HUES6 (cell line): ENCODE measurements around the gene MROH2A.

Experiments
- H3K27ac ChIP-seq: 2 replicates; pipeline ENCODE4 v1.7.0; 2013; ENCODE audit warnings: low read depth, mild to moderate bottlenecking, low read length, inconsistent platforms
- H3K27me3 ChIP-seq: 2 replicates; pipeline ENCODE4 v1.6.1; 2013; ENCODE audit warnings: low read length; ENCODE audit not compliant: control insufficient read depth, insufficient read depth
- H3K36me3 ChIP-seq: 2 replicates; pipeline ENCODE4 v1.6.1; 2013; ENCODE audit warnings: low read length; ENCODE audit not compliant: control insufficient read depth, insufficient read depth
- H3K4me1 ChIP-seq: 2 replicates; pipeline ENCODE4 v1.6.1; 2013; ENCODE audit warnings: low read length; ENCODE audit not compliant: control insufficient read depth, insufficient read depth
- H3K4me3 ChIP-seq: 2 replicates; pipeline ENCODE4 v1.5.1; 2013; ENCODE audit warnings: low read depth, low read length
- H3K9ac ChIP-seq: one replicate; pipeline ENCODE4 v1.6.1; 2013; ENCODE audit warnings: mild to moderate bottlenecking, low read length
- H3K9me3 ChIP-seq: 2 replicates; pipeline ENCODE4 v1.6.1; 2013; ENCODE audit warnings: low read depth, low read length; ENCODE audit not compliant: control insufficient read depth, insufficient read depth

The MROH2A gene

GRCh38 chr2:233840520-233840919 lies 62.4 kb downstream of the MROH2A start:
- Histone ChIP-seq H3K9ac (no peak overlapping the region), H3K36me3 (peaks cover 97% of the 10 kb centered on the region), H3K27ac (no peak overlapping the region), H3K4me3 (no peak overlapping the region), H3K9me3 (no peaks in the 10 kb centered on the region), H3K27me3 (no peaks in the 10 kb centered on the region), H3K4me1 (peaks cover 4% of the 10 kb centered on the region; the same call in 1 of the 2 replicates)

- Histone ChIP-seq H3K4me1 (peaks cover 4% of the 10 kb centered on the region; the same call in 1 of the 2 replicates), H3K4me3 (no peak overlapping the region), H3K9me3 (no peaks in the 10 kb centered on the region), H3K9ac (no peak overlapping the region), H3K36me3 (peaks cover 96% of the 10 kb centered on the region), H3K27me3 (no peaks in the 10 kb centered on the region), H3K27ac (no peak overlapping the region)
Observed at GRCh38 chr2:233841183-233841582, 63.1 kb downstream of the MROH2A start.

- Histone ChIP-seq H3K4me1 (peaks cover 4% of the 10 kb centered on the region; the same call in 1 of the 2 replicates), H3K9me3 (no peaks in the 10 kb centered on the region), H3K4me3 (no peak overlapping the region), H3K27me3 (no peaks in the 10 kb centered on the region), H3K36me3 (peaks cover 98% of the 10 kb centered on the region), H3K9ac (no peak overlapping the region), H3K27ac (no peak overlapping the region)
Observed at GRCh38 chr2:233844064-233844807, 66.1 kb downstream of the MROH2A start.

- Histone ChIP-seq H3K27me3 (no peaks in the 10 kb centered on the region), H3K36me3 (peaks cover 98% of the 10 kb centered on the region), H3K9ac (no peak overlapping the region)
Observed at GRCh38 chr2:233844836-233845235, 66.7 kb downstream of the MROH2A start.

GRCh38 chr2:233845301-233846060 lies 67.4 kb downstream of the MROH2A start:
- peaks cover 98% of the 10 kb centered on the region for H3K36me3 ChIP-seq
- no peak overlapping the region for H3K9ac ChIP-seq
- no peaks in the 10 kb centered on the region for H3K27me3 ChIP-seq
- no peak overlapping the region for H3K4me3 ChIP-seq
- H3K9me3 ChIP-seq, result no peaks in the 10 kb centered on the region
- no peak overlapping the region for H3K27ac ChIP-seq
- H3K4me1 ChIP-seq, result no peaks in the 10 kb centered on the region

More at GRCh38 chr2:233844836-233845235, 66.7 kb downstream of the MROH2A start:
- H3K9me3 ChIP-seq, result no peaks in the 10 kb centered on the region
- no peak overlapping the region for H3K27ac ChIP-seq
- H3K4me3 ChIP-seq, result no peak overlapping the region
- H3K4me1 ChIP-seq, result no peaks in the 10 kb centered on the region

GRCh38 chr2:233846387-233847247 lies 68.5 kb downstream of the MROH2A start:
- Histone ChIP-seq H3K36me3 (peaks cover 97% of the 10 kb centered on the region), H3K4me1 (0 out of 2 replicates have a peak, but pooled peaks cover under 1% of the 10 kb centered on the region), H3K9me3 (no peaks in the 10 kb centered on the region), H3K27me3 (no peaks in the 10 kb centered on the region), H3K27ac (no peak overlapping the region), H3K4me3 (no peak overlapping the region), H3K9ac (no peak overlapping the region)

- H3K4me1 ChIP-seq, result peaks cover 8% of the 10 kb centered on the region; the same call in 1 of the 2 replicates
- no peak overlapping the region for H3K27ac ChIP-seq
- peaks cover 97% of the 10 kb centered on the region for H3K36me3 ChIP-seq
- no peak overlapping the region for H3K9ac ChIP-seq
- H3K4me3 ChIP-seq, result no peak overlapping the region
- no peaks in the 10 kb centered on the region for H3K27me3 ChIP-seq
- H3K9me3 ChIP-seq, result no peaks in the 10 kb centered on the region
Observed at GRCh38 chr2:233847248-233847898, 69.2 kb downstream of the MROH2A start.

GRCh38 chr2:233848276-233848675 lies 70.1 kb downstream of the MROH2A start:
- no peaks in the 10 kb centered on the region for H3K9me3 ChIP-seq
- H3K27ac ChIP-seq, result no peak overlapping the region
- H3K36me3 ChIP-seq, result peaks cover 97% of the 10 kb centered on the region
- H3K4me1 ChIP-seq, result peaks cover 14% of the 10 kb centered on the region
- no peak overlapping the region for H3K9ac ChIP-seq
- H3K27me3 ChIP-seq, result no peaks in the 10 kb centered on the region
- H3K4me3 ChIP-seq, result no peak overlapping the region

- H3K9ac ChIP-seq, result no peak overlapping the region
- no peak overlapping the region for H3K4me3 ChIP-seq
- H3K27ac ChIP-seq, result no peak overlapping the region
- no peaks in the 10 kb centered on the region for H3K27me3 ChIP-seq
- H3K36me3 ChIP-seq, result peaks cover 87% of the 10 kb centered on the region
- no peaks in the 10 kb centered on the region for H3K9me3 ChIP-seq
- peaks cover 14% of the 10 kb centered on the region for H3K4me1 ChIP-seq
Observed at GRCh38 chr2:233849607-233850271, 71.6 kb downstream of the MROH2A start.

- H3K36me3 ChIP-seq, result peaks cover 78% of the 10 kb centered on the region
- no peak overlapping the region for H3K4me3 ChIP-seq
- no peaks in the 10 kb centered on the region for H3K27me3 ChIP-seq
- no peak overlapping the region for H3K27ac ChIP-seq
- no peaks in the 10 kb centered on the region for H3K9me3 ChIP-seq
- H3K4me1 ChIP-seq, result peaks cover 18% of the 10 kb centered on the region
- no peak overlapping the region for H3K9ac ChIP-seq
Observed at GRCh38 chr2:233850745-233851144, 72.6 kb downstream of the MROH2A start.
